HG03097 (cell line): ENCODE data around the gene DENND5A.
"Not testable (repeated sequence)": the region's sequence is repeated elsewhere in the genome, so short reads cannot be mapped to it uniquely, and the experiment has no call there.

Experiments
- ATAC-seq: cut with Tn5 transposase; IDR thresholded peaks from one replicate; pipeline ENCODE4 v1.9.1; 2021; ENCODE audit not compliant: unreplicated experiment, low FRiP score

The DENND5A gene

DNA sequence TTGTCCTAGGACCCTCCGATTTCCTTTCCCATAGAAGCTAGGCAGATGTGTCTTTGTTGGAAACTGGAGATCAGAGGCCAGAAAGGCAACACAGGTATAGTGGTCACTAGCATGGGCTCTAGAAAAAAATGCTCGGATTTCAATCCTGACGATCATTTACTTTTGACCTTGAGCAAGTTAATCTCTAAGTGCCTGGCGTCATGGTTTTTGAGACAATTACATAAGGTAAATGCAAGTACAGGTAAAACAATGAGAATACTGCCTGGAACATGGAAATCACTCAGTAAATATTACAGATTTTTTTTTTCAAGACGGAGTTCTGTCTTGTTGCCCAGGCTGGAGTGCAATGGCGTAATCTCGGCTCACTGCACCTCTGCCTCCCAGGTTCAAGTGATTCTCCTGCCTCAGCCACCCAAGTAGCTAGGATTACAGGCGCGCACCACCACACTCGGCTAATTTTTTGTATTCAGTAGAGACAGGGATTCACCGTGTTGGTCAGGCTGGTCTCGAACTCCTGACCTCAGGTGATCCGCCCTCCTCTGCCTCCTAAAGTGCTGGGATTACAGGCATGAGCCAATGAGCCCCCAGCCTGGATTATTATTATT, 1.1 kb upstream of the DENND5A start:
- no peak for ATAC-seq

DNA sequence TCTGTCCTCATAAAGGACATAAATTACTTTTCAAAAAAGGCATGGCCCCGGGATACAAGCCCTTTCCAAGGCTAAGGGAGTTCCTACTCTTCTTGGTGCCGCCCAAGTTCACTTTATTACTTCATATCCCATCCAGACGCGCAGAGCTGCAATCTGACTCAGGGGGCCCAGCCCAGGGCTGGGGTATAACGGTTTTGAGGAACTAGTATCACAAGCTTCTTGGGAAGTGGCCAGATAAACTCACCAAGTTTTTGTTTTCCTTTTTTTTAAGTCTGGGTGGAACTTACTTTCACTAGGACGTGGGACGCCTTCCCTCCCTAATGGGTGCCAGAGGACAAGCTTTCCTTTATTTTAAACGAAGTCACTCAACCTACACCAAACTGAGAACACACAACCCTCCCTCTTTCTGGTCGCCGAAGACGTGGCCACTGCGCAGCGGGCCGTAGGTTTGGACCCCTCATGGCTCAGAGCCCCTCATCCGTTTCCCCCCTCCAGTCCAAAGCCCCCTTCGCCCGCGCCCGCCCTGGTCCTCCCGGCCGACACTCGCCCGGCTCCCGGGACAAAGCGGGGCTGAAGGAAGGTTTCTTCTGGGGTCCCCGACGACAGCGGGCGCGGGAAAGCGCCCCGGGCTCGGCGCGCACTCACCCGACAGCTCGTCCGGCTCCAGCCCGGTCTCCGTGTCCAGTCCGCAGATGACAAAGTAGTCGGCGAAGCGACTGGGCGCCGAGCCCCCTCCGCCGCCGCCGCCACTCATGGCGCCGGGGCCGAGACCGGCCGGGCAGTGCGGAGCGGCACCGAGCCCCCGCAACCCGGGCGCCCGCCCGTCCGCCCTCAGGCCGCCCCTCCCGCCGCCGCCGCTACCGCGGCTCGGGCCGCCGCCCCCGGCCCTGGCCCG, 587 bp downstream of the DENND5A start:
- peak; percentile 11 for ATAC-seq

DNA sequence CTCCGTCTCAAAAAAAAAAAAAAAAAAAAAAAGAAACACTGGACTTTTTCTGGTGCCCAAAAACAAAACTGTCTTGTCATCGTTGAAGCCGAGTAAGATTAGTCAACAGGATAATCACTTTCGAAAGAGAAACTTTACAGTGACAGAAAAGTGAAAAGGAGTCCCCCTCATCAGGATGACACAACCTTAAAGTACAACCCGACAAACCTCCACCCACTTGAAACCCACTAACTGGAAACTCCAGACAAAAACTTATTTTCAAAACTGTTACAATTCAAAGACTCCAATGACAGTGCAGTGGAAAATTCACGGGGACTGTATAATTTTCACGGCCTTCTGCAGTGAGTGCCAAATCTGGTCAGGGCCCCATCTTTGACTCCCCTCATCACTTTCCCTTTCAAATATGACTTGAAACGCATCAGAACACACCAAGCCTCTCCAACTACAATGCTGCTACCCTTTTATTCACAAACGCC, 1.3 kb downstream of the DENND5A start:
- peak; percentile 82 for ATAC-seq

DNA sequence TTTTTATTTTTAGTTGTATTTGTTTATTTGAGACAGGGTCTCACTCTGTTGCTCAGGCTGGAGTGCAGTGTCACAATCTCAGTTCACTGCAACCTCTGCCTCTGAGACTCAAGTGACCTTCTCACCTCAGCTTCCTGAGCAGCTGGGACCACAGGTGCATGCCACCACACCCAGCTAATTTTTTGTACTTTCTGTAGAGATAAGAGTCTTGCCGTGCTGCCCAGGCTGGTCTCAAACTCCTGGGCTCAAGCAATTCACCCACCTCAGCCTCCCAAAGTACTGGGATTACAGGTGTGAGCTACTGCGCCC, 4.4 kb downstream of the DENND5A start:
- not testable (repeated sequence) for ATAC-seq

DNA sequence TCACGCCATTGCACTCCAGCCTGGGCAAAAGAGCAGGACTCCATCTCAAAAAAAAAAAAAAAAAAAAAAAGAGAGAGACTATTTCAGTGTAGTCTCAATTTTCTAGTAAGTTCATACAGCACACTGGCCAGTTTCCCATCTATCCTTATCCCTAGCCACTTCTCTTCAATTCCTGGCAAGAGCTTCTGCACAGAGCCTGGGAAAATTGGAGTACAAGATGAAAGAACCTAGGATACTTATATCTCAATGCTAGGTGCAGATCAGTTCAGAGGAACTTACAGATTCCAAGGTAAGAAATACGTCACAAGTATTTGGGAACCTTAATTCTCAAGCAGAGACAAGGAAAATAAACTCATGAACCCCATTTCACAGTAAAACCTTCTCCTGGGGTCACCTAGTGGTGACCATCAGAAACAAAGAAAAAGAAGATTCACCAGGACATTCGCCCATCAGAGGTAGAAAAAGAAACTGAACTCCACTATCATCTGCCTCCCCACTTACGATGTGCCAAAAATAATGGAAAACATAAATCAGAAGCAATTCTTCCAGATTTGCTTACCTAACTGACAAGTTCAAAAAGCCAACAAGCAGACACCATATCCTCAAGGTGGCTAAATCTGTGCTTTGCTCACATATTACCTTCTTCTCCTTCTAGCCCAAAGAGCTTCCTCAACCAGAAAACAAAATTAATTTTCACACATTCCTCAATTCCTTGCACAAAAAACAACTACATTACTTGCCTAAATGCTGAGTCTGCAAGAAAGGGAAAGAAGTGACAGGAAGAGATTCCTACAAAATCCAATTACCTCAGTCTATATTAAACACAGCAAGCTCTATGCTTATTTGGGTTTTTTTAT, 4.9 kb downstream of the DENND5A start:
- ATAC-seq = no peak

DNA sequence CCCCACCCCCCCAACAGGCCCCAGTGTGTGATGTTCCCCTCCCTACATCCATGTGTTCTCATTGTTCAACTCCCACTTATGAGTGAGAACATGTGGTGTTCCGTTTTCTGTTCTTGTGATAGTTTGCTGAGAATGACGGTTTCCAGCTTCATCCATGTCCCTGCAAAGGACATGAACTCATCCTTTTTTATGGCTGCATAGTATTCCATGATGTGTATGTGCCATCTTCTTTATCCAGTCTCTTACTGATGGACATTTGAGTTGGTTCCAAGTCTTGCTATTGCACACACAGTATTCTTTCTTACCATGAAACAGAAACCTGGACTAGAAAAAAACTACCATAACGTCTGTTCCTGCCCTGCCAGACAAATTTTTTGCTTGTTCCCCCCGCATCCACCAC, 6.9 kb downstream of the DENND5A start:
- ATAC-seq = not testable (repeated sequence)

DNA sequence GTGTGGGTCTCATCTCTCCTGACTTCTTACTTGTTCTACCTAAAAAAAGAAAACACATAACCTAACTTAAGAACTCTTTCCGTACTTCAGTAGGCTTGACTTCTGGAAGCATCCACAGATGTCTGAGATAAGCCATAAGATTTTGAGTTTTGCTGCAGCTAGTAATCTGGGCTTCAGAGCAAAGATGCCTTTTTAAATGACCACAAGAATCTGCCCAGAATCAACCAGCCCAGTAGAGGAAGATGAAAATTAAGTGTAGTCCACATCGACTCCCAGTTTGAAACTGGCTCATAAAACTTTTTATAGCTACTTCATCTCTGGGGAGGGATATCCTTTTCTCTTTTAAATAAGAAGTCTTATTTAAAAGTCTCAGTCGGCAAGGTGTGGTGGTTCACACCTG, 10.7 kb downstream of the DENND5A start:
- no peak for ATAC-seq

DNA sequence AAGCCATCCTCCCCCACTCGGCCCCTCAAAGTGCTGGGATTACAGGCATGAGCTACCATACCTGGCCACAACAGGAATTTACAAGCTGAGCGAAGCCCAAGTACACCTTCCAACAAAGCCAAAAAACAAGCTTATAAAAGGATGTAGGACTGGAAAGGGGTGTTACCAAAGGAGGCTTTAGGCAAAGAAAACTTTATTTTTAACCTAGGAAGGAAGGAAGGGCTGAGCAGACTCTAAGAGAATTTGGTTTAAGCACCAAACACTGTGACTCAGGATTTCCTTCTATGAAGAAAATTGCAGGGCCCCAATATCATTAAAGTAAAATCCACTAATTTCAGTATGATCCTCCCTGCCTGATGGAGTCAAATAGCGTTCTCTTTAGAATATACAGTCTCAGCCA, 12.1 kb downstream of the DENND5A start:
- ATAC-seq = no peak

DNA sequence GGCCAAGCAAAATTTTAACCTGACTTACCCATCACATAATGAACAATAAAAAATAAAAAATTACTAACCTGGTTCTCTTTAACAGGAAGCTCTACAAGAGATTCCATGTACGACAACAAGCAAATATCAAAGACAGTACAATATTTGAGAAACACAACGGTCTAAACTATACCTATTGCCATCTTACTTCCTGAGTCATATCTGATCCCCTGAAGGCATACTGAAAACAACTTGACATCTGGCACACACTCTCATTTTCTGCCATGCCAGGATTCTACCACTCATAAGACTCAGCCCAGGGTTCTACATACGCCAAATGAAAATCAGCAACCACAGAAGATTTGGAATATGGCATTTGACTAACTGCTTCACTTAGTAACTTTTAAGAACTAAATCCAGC, 13.8 kb downstream of the DENND5A start:
- ATAC-seq = no peak

DNA sequence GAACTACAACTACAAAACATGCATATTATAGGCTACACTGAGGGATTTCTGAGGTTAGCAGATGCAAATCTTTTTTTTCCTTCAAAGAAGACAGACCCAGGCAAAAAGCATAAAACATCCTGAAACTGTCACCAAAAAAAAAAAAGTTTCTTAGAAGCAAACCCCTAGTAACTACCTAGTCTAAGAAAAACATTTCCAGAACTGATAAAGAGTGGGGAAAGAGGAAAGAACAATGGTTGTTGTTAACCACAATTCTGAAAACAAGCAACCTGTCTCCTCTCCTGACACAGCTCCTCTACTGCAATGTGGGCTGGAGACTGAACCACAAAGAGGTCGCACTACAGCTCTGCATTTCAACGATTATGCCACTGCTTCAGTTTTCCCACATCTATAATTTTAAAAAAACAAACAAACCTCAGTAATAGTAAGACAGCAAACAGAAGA, 15.0 kb downstream of the DENND5A start:
- ATAC-seq = no peak

DNA sequence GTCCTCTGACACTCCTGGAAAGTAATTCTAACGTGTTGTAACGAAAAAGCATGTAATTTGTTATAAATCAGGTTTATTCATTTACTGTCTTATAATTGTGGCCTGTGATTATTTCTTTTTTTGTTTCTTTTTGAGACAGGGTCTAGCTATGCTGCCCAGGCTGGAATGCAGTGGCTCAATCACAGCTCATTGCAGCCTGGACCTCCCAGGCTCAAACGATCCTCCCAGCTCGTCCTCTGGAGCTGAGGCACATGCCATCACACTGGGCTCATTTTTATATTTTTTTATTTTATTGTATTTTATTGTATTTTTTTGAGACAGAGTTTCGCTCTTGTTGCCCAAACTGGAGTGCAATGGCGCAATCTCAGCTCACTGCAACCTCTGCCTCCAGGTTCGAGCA, 15.9 kb downstream of the DENND5A start:
- ATAC-seq = no peak

DNA sequence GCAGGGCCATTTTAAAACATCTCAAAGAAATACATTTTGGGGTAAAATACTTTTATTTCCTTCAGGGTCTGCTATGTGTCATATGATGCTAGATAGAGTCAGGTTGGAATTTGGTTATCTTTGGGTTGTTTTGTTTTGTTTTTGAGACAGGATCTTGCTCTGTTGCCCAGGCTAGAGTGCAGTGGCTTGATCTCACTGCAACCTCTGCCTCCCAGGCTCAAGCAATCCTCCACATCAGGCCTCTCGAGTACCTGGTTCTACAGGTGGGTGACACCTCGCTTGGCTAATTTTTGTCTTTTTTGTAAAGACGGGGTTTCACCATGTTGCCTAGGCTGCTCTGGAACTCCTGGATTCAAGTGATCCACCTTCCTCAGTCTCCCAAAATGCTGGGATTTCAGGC, 17.3 kb downstream of the DENND5A start:
- no peak for ATAC-seq

DNA sequence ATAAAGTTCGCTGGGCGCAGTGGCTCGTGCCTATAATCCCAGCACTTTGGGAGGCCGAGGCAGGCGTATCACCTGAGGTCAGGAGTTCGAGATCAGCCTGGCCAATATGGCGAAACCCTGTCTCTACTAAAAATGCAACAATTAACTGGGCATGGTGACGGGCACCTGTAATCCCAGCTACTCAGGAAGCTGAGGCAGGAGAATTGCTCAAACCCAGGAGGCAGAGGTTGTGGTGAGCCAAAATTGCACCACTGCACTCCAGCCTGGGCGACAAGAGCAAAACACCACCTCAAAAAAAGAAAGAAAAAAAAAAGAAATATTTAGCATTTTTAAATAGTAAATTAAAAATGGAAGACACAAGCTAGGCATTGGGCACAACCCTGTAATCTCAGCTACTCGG, 28.9 kb downstream of the DENND5A start:
- not testable (repeated sequence) for ATAC-seq

DNA sequence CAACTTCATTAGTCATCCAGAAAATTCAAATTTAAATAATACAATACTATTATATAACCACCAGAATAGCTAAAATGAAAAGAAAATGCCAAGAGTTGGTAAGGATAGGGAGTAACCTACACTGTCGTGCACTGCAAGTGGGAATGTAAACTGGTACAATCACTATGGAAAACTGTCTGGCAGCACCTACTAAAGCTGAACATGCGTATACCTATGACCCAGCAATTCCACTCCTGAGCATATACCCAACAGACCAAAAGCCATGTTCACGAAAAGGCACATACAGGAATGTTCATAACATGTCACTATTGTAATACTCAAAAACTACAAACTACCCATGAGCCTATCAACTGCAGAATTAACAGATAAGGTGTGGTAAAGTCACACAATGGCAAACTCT, 32.7 kb downstream of the DENND5A start:
- no peak for ATAC-seq

DNA sequence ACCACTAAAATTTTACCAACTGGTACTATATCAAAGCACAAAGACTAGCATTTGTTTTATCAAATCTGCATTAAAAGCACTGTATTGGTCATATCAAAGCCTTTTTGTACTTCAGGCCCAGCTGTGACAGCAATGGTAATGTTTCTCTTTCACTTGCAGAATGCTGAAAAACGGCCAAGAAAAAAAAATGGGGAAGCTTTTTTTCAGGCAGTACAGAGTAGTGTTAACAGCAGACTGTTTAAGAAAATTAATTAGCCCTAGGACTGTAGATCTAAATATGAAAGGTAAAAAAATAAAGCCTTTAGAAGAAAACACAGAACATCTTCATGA, 33.3 kb downstream of the DENND5A start:
- no peak for ATAC-seq

DNA sequence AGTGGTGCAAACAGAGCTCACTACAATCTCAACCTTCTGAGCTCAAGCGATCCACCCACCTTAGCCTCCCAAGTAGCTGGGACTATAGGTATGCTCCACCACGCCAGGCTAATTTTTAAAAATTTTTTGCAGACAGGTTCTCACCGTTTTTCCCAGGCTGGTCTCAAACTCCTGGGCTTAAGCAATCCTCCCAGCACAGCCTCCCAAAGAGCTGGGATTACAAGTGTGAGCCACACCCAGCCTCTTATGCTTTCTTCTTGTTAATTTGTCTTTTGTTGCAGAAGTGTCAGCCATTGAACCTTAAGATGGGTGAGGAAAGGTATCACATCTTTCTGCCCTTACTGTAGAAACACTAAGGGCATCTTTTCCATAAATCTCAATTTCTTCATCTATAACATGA, 34.9 kb downstream of the DENND5A start:
- ATAC-seq = no peak

DNA sequence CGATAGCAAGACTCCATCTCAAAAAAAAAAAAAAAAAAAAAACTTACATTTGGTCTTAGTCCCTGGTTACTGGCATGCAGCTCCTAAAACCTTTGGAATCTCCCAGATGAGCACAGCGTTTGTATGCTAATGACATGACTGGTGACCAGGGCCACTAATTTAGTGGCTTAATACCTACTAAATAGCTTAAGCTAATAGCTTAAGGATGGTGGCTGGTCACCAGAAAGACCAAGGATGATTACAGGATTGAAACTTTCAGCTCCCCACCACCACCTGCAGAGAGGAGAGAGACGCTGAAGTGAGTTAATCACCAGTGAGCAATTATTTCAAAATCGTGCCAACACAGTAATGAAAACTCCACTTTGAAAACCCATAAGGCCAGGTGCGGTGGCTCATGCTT, 37.1 kb downstream of the DENND5A start:
- ATAC-seq = no peak

DNA sequence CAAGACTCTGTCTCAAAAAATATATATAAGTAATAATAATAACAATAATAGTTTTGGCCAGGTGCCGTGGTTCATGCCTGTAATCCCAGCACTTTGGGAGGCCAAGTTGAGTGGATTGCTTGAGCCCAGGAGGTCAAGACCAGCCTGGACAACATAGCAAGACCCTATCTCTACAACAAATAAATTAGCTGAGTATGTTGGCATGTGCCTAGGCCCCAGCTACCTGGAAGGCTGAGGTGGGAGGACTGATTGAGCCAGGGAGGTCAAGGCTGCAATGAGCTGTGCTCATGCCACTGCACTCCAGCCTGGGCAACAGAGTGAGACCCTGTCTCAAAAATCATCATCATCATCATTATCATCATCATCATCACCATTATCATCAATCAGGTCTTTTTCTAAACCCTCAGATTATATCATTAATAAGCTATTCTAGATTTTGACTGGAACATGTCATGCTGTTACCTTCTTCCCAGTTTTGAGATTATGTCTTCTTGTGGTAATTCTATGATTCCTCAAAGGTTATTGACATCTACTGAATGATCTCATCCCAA, 39.3 kb downstream of the DENND5A start:
- ATAC-seq = no peak

DNA sequence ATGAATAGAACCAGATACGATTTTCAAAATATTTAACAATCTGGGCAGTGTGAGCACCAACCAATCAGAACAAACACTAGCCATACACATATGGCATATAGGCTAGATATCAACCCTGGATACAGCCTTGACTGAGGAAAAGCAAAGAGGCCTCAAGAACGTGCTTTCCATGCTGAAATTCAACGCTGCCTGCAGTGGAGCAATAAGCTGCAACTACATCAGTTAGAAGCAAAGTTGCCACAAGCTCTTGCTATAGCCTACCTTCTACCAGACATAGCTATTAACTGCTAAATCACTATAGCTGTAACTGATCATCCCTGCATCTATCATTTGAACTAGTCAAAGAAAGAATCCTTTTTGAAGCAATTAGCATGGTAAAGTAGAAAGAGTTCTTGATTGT, 42.5 kb downstream of the DENND5A start:
- no peak for ATAC-seq

DNA sequence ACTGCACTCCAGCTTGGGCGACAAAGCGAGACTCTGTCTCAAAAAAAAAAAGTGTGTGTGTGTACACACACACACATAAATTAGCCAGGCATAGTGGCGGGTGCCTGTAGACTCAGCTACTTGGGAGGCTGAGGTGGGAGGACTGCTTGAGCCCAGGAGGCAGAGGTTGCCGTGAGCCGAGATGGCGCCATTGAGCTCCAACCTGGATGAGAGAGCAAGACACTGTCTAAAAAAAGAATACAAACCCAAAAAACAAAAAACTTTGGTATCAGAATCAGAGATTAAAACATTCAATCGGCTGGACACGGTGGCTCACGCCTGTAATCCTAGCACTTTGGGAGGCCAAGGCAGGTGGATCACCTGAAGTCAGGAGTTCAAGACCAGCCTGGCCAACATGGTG, 44.3 kb downstream of the DENND5A start:
- not testable (repeated sequence) for ATAC-seq

DNA sequence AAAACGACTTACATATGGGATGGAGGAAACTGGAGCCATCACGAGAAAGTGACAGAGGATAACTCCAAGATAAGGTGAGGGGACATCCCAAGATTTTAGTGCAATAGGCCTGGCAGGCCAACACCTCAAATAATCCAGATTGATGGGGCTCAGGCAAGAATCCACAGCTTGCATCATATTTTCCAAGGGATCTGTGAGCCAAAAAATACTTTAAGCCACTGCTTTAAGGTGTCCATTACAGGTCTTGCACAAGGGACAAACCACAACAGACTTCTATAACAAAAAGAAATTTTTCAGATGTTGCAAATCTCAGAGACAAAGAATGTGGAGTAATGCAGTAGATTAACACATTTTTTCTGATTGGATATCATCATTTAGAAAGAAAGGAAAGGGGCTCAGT, 45.6 kb downstream of the DENND5A start:
- ATAC-seq = no peak
